ENCODE data around the gene YES1. TPM values are rescaled to one million over a fixed set of nuclear protein-coding genes. Genes with fewer than 3 reads are reported as not detected.

The YES1 gene
- total RNA-seq, 4 donors from 2014 or later: 49.4 to 128 (median 96.0) TPM

- Histone ChIP-seq H3K9me3 (no peaks in the 10 kb centered on the region), H3K27me3 (no peaks in the 10 kb centered on the region), H3K4me3 (no peak overlapping the region), H3K4me1 (peaks cover 0 to 33% (median 18%) of the 10 kb centered on the region in 4 donors), H3K27ac (no peak overlapping the region), H3K36me3 (no peaks in the 10 kb centered on the region)
- 94 to 96% methylated on average over 12 to 14 of the region's 14 CpGs for WGBS, 2 donors (ENCODE audit: low coverage in 1 of 2)
- in situ Hi-C loops (cut with MboI; ENCODE audit: low pct_ligation_motif_present in 1 of 4, low pct_unique_long_range_greater_than_20kb in 1 of 4, low sequenced_read_pairs in 3 of 4): no loop called here
- TF ChIP-seq POLR2AphosphoS5 (IDR thresholded peaks at IDR 0.05): no peak
- no peak for TF ChIP-seq POLR2A (IDR thresholded peaks at IDR 0.05)
- TF ChIP-seq CTCF (IDR thresholded peaks at IDR 0.05): no peak
- TF ChIP-seq EP300 (IDR thresholded peaks at IDR 0.05; ENCODE audit: low read depth): no peak
- DNase-seq: no peak
- intact Hi-C loops (cut with DNase I; ENCODE audit: low total_unique reads): no loop called here
These were observed 37.9 kb downstream of the YES1 start for GRCh38 chr18:773980-774624.

GRCh38 chr18:770583-770961, 41.5 kb downstream of the YES1 start:
- no peak overlapping the region for H3K27ac ChIP-seq
- TF ChIP-seq CTCF (IDR thresholded peaks at IDR 0.05): no peak
- no peak for TF ChIP-seq POLR2AphosphoS5 (IDR thresholded peaks at IDR 0.05)
- no peak for TF ChIP-seq POLR2A (IDR thresholded peaks at IDR 0.05)
- TF ChIP-seq EP300 (IDR thresholded peaks at IDR 0.05; ENCODE audit: low read depth): no peak
- in situ Hi-C loops (cut with MboI; ENCODE audit: low pct_ligation_motif_present in 1 of 4, low pct_unique_long_range_greater_than_20kb in 1 of 4, low sequenced_read_pairs in 3 of 4): no loop called here

GRCh38 chr18:767961-768360, 44.1 kb downstream of the YES1 start:
- Histone ChIP-seq H3K27ac (no peak overlapping the region), H3K4me3 (no peak overlapping the region), H3K9me3 (no peaks in the 10 kb centered on the region), H3K36me3 (no peaks in the 10 kb centered on the region), H3K27me3 (no peaks in the 10 kb centered on the region), H3K4me1 (peaks cover 0 to 6% (median 2%) of the 10 kb centered on the region in 4 donors)
- intact Hi-C loops (cut with DNase I; ENCODE audit: low total_unique reads): no loop called here
- WGBS, 2 donors (ENCODE audit: low coverage in 1 of 2): 96 to 100% methylated on average over 1 of the region's 1 CpG
- TF ChIP-seq POLR2A (IDR thresholded peaks at IDR 0.05) (no peak), CTCF (IDR thresholded peaks at IDR 0.05) (no peak), EP300 (IDR thresholded peaks at IDR 0.05; ENCODE audit: low read depth) (no peak), POLR2AphosphoS5 (IDR thresholded peaks at IDR 0.05) (no peak)
- no peak for DNase-seq
- in situ Hi-C loops (cut with MboI; ENCODE audit: low pct_ligation_motif_present in 1 of 4, low pct_unique_long_range_greater_than_20kb in 1 of 4, low sequenced_read_pairs in 3 of 4): no loop called here

More at GRCh38 chr18:770583-770961, 41.5 kb downstream of the YES1 start:
- DNase-seq: no peak
- no peaks in the 10 kb centered on the region for H3K9me3 ChIP-seq
- H3K36me3 ChIP-seq: no peaks in the 10 kb centered on the region
- H3K27me3 ChIP-seq: no peaks in the 10 kb centered on the region
- intact Hi-C loops (cut with DNase I; ENCODE audit: low total_unique reads): no loop called here
- peaks cover 0 to 12% (median 2%) of the 10 kb centered on the region in 4 donors for H3K4me1 ChIP-seq
- no peak overlapping the region for H3K4me3 ChIP-seq

GRCh38 chr18:767084-767882, 44.8 kb downstream of the YES1 start:
- TF ChIP-seq POLR2AphosphoS5 (IDR thresholded peaks at IDR 0.05): no peak
- TF ChIP-seq EP300 (IDR thresholded peaks at IDR 0.05; ENCODE audit: low read depth): no peak
- no peak for TF ChIP-seq POLR2A (IDR thresholded peaks at IDR 0.05)
- TF ChIP-seq CTCF (IDR thresholded peaks at IDR 0.05): no peak
- no peak for DNase-seq
- in situ Hi-C loops (cut with MboI; ENCODE audit: low pct_ligation_motif_present in 1 of 4, low pct_unique_long_range_greater_than_20kb in 1 of 4, low sequenced_read_pairs in 3 of 4) (no loop called here), intact Hi-C loops (cut with DNase I; ENCODE audit: low total_unique reads) (no loop called here)
- H3K4me3 ChIP-seq: no peak overlapping the region
- H3K4me1 ChIP-seq: peaks cover 0 to 6% (median 2%) of the 10 kb centered on the region in 4 donors
- H3K36me3 ChIP-seq: no peaks in the 10 kb centered on the region
- no peaks in the 10 kb centered on the region for H3K9me3 ChIP-seq
- H3K27me3 ChIP-seq: no peaks in the 10 kb centered on the region
- WGBS, 2 donors (ENCODE audit: low coverage in 1 of 2): 91 to 93% methylated on average over 11 to 12 of the region's 12 CpGs
- no peak overlapping the region for H3K27ac ChIP-seq

All from transverse colon (tissue), 4 donors.